Sigmoid colon (tissue), 7 donors: ENCODE measurements around the gene POLE. TPM values are rescaled to one million over a fixed set of nuclear protein-coding genes. Genes with fewer than 3 reads are reported as not detected.

ENCODE experiments used
- DNase-seq: peaks from one replicate; pipeline ENCODE4 v3.0.0-alpha.2; 2019
- H3K27ac ChIP-seq, 4 donors: fragments of 200-600 bp; sonication (generic); one replicate each; pipeline ENCODE4 v1.5.1; 2016 to 2019; ENCODE audit warnings: mild to moderate bottlenecking in 1 of 4
- H3K27me3 ChIP-seq, 3 donors: fragments of 200-600 bp; sonication (generic); one replicate each; pipeline ENCODE4 v1.5.1; 2019; ENCODE audit warnings: mild to moderate bottlenecking in 1 of 3
- H3K36me3 ChIP-seq, 4 donors: fragments of 200-600 bp; sonication (generic); one replicate each; pipeline ENCODE4 v1.5.1; 2016 to 2019
- H3K4me1 ChIP-seq, 4 donors: fragments of 200-600 bp; sonication (generic); one replicate each; pipeline ENCODE4 v1.5.1; 2017 to 2019
- H3K4me3 ChIP-seq, 4 donors: fragments of 200-600 bp; sonication (generic); one replicate each; pipeline ENCODE4 v1.5.1; 2017 to 2019; ENCODE audit warnings: mild to moderate bottlenecking in 2 of 4, moderate library complexity in 1 of 4
- H3K9me3 ChIP-seq, 4 donors: fragments of 200-600 bp in 3 of 4; sonication (generic) in 3 of 4; one replicate each; pipeline versions ENCODE4 v1.5.1 to v1.6.1; 2013 to 2019
- EP300 ChIP-seq, 4 donors: sonication (generic); formaldehyde crosslinking; IDR thresholded peaks; one replicate each; pipeline ENCODE4 v1.6.1; 2017; ENCODE audit warnings: antibody characterized with exemption in 4 of 4
- POLR2A ChIP-seq, 2 donors: fragments of 450-650 bp; IDR thresholded peaks; one replicate each; pipeline ENCODE4 v1.6.1; 2016; ENCODE audit warnings: antibody characterized with exemption in 2 of 2, mild to moderate bottlenecking in 2 of 2, moderate library complexity in 2 of 2
- POLR2AphosphoS5 ChIP-seq, 4 donors: sonication (generic); formaldehyde crosslinking; IDR thresholded peaks; one replicate each; pipeline ENCODE4 v1.6.1; 2017; ENCODE audit warnings: antibody characterized with exemption in 4 of 4
- WGBS, 2 donors: extraction: QIAGEN DNeasy Blood & Tissue Kit; methylation state at CpG; one replicate each; pipeline ENCODE4 v1.1.7; 2013; 5-methylcytosine and 5-hydroxymethylcytosine counted together
- intact Hi-C: fragments of 100-400 bp; cut with DNase I; formaldehyde crosslinking; loops from one replicate; pipeline ENCODE4 v1.15.1; 2023
- polyA plus RNA-seq, 3 donors: library from polyadenylated mRNA; stranded (reverse); fragments of 200-250 nt; gene quantifications; one replicate each; pipeline ENCODE4 v1.2.3, GENCODE V29; 2013
- total RNA-seq, 4 donors: library from RNA; depleted of rRNA; stranded (reverse); fragments of >200 nt; gene quantifications; one replicate each; pipeline ENCODE4 v1.1.0, GENCODE V29; 2016
- TF ChIP-seq, protein P1 (sequence below), 4 experiments: fragments of 450-650 bp in 3 of 4; fragments of 200-600 bp in 1 of 4; IDR thresholded peaks; one replicate each; pipeline ENCODE4 v1.5.1; 2016 to 2019; ENCODE audit warnings: antibody characterized with exemption in 4 of 4, mild to moderate bottlenecking in 3 of 4, moderate library complexity in 2 of 4
- donor health status: healthy with polysubstance abuse.
- donor health status: Bipolar disorder and iron deficiency.
- donor health status: healthy.

POLE gene, protein sequence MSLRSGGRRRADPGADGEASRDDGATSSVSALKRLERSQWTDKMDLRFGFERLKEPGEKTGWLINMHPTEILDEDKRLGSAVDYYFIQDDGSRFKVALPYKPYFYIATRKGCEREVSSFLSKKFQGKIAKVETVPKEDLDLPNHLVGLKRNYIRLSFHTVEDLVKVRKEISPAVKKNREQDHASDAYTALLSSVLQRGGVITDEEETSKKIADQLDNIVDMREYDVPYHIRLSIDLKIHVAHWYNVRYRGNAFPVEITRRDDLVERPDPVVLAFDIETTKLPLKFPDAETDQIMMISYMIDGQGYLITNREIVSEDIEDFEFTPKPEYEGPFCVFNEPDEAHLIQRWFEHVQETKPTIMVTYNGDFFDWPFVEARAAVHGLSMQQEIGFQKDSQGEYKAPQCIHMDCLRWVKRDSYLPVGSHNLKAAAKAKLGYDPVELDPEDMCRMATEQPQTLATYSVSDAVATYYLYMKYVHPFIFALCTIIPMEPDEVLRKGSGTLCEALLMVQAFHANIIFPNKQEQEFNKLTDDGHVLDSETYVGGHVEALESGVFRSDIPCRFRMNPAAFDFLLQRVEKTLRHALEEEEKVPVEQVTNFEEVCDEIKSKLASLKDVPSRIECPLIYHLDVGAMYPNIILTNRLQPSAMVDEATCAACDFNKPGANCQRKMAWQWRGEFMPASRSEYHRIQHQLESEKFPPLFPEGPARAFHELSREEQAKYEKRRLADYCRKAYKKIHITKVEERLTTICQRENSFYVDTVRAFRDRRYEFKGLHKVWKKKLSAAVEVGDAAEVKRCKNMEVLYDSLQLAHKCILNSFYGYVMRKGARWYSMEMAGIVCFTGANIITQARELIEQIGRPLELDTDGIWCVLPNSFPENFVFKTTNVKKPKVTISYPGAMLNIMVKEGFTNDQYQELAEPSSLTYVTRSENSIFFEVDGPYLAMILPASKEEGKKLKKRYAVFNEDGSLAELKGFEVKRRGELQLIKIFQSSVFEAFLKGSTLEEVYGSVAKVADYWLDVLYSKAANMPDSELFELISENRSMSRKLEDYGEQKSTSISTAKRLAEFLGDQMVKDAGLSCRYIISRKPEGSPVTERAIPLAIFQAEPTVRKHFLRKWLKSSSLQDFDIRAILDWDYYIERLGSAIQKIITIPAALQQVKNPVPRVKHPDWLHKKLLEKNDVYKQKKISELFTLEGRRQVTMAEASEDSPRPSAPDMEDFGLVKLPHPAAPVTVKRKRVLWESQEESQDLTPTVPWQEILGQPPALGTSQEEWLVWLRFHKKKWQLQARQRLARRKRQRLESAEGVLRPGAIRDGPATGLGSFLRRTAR (N-terminal part only)
- 10 to 100 TPM; 12.5 to 37.4 (median 34.0) TPM for total RNA-seq
- 10 to 100 TPM; 11.1 to 33.5 (median 15.6) TPM for polyA plus RNA-seq

DNA sequence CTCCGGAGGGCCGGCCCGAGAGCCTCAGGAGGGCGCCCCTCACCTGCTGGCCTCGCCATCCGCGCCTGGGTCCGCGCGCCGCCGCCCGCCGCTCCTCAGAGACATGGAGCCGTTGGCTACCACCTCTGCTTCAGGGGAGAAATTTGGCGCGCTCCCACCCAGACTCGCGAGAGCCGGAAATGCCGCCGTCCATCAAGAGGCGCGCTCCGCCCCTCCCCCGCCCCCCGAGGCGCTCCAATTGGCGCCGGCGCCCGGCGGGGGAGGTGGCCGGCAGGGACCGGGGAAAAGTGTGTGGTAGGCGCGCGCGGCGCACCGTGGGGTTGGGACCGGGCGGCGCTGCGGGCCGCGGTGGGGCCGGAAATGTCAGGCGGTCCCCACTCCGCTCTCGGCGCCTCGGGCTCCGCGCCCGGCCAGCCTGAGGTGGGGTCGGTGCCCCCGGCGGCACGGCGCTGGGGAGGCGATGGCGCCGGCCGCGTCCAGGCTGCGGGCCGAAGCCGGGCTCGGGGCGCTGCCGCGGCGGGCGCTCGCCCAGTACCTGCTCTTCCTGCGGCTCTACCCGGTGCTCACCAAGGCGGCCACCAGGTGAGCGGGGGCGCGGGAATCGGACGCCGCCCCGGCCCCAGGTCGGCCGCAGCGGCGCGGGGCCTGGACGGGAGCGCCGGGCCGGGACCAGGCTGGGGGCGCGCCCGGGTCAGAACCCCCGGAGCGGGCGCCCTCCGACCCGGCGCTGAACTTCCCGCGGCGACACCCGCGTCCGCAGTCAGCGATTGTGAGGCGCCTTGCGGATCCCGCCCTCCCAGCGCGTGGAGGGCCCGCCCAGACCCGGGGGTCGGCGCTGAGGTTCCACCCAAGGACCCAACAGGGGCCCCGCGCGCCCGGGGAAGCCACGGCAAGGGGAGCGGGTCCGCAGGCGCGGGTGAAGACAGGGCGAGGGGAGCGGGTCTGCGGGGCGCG is at the start of gene POLE, which contains the start of gene PXMP2:
TSS of gene POLE (minus strand) at position 132 of the 954 bp plus-strand sequence. CDS start at position 105, 27 bp downstream.
TSS of gene PXMP2 (plus strand) at position 377 of the 954 bp plus-strand sequence. CDS start at position 461, 84 bp downstream.
- H3K27ac ChIP-seq, result peak within 1 kb of the TSS; percentile 67 to 75 (median 70)
- WGBS, 2 donors, result 0% methylated on average over 134 of the region's 134 CpGs

DNA sequence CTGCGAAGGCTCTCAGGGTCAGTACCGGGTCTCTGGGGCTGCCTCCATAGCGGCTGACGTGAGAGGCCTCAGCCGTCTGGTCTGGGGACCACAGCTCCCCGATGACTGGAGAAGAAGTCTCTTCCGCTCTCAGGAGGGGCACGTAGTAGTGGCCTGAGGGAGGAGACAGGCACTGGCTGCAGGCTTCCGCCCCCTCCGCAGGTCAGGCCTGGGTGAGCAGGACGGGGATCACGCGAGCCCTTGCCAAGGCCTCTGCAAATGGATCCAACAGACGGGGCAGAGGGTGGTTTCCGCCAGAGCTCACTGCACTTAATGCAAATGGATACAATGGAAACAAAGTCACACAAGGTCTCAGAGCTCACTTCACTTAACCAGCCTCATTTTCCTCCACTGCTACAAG is 49.8 kb upstream of the POLE start:
- 97 to 98% methylated on average over 15 of the region's 15 CpGs for WGBS, 2 donors
- peaks cover 45 to 100% (median 88%) of the 10 kb centered on the region in 4 donors for H3K36me3 ChIP-seq

More for the DNA sequence above, at the start of gene POLE, which contains the start of gene PXMP2:
- intact Hi-C loops, result loop anchor here (1.0 to 10.0 kb wide), 2 partner anchors 23 to 217 kb away; partner anchors contain the start of gene PGAM5
- no peaks in the 10 kb centered on the region for H3K27me3 ChIP-seq
- peaks cover 0 to 4% (median 0%) of the 10 kb centered on the region in 4 donors for H3K36me3 ChIP-seq
- DNase-seq, result peak; percentile 98
- H3K9me3 ChIP-seq, result no peaks in the 10 kb centered on the region
- peak within 1 kb of the TSS; percentile 76 to 95 (median 92) for H3K4me3 ChIP-seq
- TF ChIP-seq, protein P1, sequence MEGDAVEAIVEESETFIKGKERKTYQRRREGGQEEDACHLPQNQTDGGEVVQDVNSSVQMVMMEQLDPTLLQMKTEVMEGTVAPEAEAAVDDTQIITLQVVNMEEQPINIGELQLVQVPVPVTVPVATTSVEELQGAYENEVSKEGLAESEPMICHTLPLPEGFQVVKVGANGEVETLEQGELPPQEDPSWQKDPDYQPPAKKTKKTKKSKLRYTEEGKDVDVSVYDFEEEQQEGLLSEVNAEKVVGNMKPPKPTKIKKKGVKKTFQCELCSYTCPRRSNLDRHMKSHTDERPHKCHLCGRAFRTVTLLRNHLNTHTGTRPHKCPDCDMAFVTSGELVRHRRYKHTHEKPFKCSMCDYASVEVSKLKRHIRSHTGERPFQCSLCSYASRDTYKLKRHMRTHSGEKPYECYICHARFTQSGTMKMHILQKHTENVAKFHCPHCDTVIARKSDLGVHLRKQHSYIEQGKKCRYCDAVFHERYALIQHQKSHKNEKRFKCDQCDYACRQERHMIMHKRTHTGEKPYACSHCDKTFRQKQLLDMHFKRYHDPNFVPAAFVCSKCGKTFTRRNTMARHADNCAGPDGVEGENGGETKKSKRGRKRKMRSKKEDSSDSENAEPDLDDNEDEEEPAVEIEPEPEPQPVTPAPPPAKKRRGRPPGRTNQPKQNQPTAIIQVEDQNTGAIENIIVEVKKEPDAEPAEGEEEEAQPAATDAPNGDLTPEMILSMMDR (IDR thresholded peaks at IDR 0.05), result no peak
- TF ChIP-seq POLR2AphosphoS5 (IDR thresholded peaks at IDR 0.05), result peak; percentile 21 to 64 (median 52)
- peaks cover 0 to 26% (median 15%) of the 10 kb centered on the region in 4 donors for H3K4me1 ChIP-seq

DNA sequence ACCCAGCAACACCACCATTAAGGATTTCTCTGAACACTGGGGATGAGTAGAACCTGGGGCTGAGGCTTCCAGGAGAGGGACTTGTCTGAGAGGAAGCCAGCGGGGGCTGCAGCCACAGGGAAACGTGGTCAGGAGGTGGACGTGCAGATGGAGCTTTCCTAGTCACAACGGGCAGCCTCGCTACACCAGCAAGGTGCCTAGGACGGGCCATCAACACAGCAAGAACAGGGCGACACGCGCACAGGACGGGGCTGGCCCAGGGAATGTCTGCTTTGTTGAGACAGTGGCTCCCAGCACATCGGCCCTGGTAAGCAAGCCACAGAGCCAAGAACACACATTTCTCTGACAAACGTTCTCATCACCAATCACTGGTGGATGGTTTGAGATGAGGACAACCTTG is 49.2 kb upstream of the POLE start:
- TF ChIP-seq POLR2AphosphoS5 (IDR thresholded peaks at IDR 0.05) (no peak), EP300 (IDR thresholded peaks at IDR 0.05) (no peak), POLR2A (IDR thresholded peaks at IDR 0.05) (no peak)
- TF ChIP-seq, protein P1 (IDR thresholded peaks at IDR 0.05), result no peak
- no peaks in the 10 kb centered on the region for H3K27me3 ChIP-seq
- H3K9me3 ChIP-seq, result no peaks in the 10 kb centered on the region
- H3K36me3 ChIP-seq, result peaks cover 50 to 100% (median 89%) of the 10 kb centered on the region in 4 donors
- no peak overlapping the region for H3K27ac ChIP-seq
- intact Hi-C loops, result no loop called here
- H3K4me1 ChIP-seq, result no peaks in the 10 kb centered on the region
- WGBS, 2 donors, result 94 to 96% methylated on average over 12 of the region's 12 CpGs
- H3K4me3 ChIP-seq, result no peak overlapping the region
- DNase-seq, result no peak

More for the DNA sequence above, 49.8 kb upstream of the POLE start:
- DNase-seq, result no peak
- no peak for TF ChIP-seq POLR2A (IDR thresholded peaks at IDR 0.05)
- no peak for TF ChIP-seq EP300 (IDR thresholded peaks at IDR 0.05)
- TF ChIP-seq, protein P1 (IDR thresholded peaks at IDR 0.05), result no peak
- no peak for TF ChIP-seq POLR2AphosphoS5 (IDR thresholded peaks at IDR 0.05)
- Histone ChIP-seq H3K27me3 (no peaks in the 10 kb centered on the region), H3K4me1 (no peaks in the 10 kb centered on the region), H3K27ac (no peak overlapping the region), H3K4me3 (no peak overlapping the region), H3K9me3 (no peaks in the 10 kb centered on the region)
- intact Hi-C loops, result no loop called here
